ENCODE data around the gene DAB2IP.

- TF ChIP-seq EZH2 (IDR thresholded peaks at IDR 0.05; ENCODE audit: low read length, missing control alignments) (no peak), CTCF (conservative IDR thresholded peaks at IDR 0.05 in 1 of 2, IDR thresholded peaks at IDR 0.05 in 1 of 2; ENCODE audit: low read depth in 1 of 2, low read length in 2 of 2) (no peak)
These were observed 57.5 kb downstream of the DAB2IP start for GRCh38 chr9:121708768-121709488.
